AG08395 (cell line): ENCODE results near the gene FBN1.

ENCODE experiments used
- DNase-seq: peaks from one replicate; pipeline ENCODE4 v3.0.0; 2012; ENCODE audit warnings: mixed read lengths, low spot score

Gene FBN1

DNA sequence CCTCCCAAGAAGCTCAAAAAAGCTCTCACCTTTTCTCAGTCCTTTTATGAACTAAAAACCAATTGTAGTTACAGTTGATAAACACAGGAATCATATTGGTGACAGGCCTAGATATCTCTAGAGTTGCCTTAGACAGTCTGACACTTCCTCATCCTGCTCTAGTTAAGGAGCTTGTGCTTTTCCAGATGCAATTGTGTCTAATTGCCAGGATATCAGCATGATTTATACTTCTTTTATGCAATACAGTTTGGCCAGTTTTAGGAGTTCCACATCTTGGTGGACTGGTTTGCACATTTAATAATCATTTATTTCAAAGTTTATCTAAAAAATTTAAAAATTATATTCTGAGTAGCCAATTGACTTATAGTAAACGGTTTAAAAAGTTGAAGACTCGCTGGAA, 218.6 kb downstream of the FBN1 start:
- no peak for DNase-seq

DNA sequence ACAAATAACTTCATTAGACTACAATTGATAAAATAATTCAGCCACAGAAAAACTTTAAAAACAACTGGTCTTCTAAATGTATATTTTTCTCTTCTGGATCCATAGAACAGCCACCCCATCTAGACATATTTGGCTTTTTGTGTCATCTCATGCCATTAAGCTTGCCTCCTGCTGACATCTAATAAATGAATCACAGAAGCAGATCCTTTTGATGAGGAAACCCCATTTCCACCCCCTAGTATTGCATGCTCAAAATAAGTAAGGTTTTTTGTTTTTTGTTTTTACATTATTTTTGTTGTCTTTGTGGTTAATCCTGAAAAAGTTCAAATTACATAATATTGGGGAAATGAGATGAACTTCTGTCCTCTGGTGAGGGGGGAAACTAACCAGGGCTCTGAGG, 219.5 kb downstream of the FBN1 start:
- no peak for DNase-seq

DNA sequence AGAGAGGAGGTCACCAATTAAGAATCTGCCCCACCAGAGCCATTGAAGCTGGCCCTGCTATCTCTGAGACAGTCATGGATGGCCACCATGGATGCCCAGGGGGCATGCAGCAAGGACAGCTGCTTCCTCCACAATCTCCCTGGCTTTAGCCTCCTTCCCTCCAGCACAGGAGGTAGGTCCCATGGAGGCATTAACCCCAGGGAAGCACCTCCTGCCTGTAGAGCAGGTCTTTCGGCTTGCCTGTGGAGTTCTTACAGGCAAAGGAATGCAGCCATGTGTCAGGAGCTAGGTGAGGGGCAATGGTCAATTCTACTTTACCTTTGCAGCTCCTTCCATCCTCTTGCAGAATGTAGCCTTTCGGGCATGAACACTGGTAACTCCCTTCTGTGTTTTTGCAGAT, 220.5 kb downstream of the FBN1 start:
- DNase-seq: no peak

DNA sequence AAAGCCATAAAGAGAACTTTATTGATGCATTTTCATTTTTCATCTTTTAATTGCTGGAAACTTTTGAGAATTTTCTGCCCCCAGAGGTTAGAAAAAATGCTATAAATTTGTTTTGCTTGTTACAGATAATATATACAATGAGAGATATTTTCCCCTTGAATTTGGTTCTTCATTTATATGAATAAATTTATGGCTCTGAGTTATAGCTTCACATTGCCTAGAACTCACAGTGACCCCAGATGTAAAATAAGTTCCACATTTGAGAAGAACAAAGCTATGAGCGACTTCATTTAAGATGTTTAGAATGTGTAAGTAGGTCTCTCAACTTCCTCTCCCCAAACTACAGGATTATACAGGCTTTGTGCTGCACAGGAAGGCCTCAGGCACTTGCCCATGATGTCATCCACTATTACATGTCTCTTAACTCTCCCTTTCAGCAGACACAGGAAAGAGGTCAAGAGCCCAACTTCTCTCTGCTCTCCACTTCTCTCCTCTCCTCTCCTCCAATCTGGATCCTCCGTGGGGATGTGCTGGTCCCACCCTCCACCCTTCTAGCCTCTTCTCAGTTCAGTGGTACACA, 221.5 kb downstream of the FBN1 start:
- DNase-seq: no peak

DNA sequence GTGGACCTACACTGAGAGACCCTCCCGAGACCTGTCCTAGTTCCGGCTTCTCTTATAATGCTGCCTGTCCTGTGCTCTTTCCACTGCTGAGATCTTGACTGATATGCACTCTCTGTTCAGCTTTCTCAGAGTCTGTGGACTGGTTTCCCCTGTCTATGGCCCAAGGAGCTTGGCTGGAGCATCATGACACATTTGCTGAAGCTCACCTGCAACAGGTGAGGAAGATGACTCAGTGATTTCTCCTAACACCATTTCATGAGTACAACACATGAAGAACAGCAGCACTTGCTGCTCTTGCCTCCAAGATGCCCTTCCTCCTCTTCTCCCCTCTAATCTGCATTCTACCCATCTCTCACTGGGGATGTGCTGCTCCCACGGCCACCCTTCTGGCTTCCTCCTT, 222.2 kb downstream of the FBN1 start:
- no peak for DNase-seq

DNA sequence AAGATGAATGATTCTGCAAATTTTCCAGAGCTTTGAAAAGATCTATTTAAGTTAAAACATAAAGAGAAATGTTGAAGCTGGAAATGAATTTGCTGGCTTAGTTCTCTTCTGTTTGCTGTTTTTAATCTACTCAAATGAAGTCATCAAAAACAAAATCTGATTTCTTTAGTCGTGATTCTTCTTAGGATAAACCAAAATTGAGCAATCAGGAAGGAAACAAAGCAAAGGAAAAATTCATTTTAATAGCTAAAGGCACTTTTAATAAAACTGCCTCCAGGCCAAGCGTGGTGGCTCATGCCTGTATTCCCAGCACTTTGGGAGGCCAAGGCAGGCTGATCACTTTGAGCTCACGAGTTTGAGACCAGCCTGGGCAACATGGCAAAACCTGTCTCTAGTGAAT, 223.1 kb downstream of the FBN1 start:
- DNase-seq: no peak

DNA sequence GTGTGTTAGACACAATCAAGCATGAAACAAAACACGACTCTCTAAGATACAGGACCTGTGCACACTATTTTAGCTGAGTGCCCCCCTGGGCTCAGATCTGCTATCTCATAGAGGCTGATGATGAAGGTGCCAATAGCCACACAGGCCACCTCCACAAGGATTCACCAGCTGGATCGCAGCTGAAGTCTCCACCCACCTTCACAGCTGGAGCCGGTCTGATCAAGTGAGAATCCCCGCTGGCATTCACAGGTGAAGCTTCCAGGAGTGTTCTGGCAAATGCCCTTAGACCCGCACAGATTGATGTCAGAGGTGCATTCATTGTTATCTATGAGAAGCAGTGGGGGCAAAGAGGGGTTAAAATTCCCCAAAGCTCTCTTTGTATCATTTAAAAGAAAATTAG, 224.1 kb downstream of the FBN1 start:
- no peak for DNase-seq

DNA sequence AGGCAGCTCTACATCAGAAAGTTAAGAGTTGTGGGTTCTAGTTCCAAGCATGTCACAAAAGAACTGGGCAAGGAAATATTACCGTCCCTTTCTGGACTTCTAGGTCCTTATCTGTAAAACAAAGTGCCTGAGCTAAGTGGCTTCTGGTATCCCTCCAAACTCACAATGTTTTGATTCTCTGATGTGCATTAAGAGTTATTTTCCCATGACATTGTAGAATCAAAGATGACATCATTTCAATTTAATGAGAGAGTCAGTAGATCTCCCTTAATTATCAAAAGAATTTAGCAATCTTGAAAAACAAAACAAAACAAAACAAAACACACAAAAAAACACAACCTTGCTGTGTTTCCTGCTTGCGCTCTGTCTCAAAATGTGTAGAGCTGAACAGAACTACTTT, 225.6 kb downstream of the FBN1 start:
- no peak for DNase-seq

DNA sequence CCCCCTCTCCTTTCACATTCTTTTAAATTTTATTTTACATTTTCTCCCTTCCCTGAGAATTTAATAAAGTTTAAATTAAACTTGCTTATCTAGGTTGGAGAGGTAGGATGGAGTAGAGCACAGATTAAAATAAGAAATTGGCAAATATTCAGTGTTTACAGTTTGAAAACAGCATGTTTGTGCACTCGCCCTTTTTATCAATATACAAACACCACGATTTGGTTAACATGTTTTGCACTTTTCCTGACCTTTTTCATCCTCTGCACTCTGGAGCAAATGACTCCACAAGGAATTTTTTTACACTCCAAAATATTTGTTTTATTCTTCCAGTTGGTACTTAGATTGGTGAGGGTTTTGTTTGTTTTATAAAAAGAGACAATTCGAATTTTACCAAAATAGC, 227.2 kb downstream of the FBN1 start:
- DNase-seq: no peak

DNA sequence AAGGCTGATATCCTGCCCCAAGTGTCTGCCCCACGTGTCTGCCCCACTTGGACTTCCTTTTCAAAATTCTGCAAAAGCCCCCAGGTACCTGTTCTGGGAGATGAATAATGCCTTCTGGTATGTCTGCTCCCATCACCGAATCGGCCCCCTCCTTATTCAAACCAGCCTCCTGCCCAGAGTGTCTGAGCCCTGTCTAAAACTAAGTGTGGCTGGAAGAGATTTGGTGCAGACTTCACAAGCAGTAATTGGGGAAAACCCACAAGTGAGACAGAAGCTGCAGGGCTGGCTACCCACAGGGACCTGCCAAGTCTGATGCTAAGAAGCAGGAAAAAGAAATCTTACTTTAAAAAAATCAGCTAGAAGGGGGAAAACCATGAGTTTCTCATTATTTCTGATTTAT, 229.2 kb downstream of the FBN1 start:
- no peak for DNase-seq

DNA sequence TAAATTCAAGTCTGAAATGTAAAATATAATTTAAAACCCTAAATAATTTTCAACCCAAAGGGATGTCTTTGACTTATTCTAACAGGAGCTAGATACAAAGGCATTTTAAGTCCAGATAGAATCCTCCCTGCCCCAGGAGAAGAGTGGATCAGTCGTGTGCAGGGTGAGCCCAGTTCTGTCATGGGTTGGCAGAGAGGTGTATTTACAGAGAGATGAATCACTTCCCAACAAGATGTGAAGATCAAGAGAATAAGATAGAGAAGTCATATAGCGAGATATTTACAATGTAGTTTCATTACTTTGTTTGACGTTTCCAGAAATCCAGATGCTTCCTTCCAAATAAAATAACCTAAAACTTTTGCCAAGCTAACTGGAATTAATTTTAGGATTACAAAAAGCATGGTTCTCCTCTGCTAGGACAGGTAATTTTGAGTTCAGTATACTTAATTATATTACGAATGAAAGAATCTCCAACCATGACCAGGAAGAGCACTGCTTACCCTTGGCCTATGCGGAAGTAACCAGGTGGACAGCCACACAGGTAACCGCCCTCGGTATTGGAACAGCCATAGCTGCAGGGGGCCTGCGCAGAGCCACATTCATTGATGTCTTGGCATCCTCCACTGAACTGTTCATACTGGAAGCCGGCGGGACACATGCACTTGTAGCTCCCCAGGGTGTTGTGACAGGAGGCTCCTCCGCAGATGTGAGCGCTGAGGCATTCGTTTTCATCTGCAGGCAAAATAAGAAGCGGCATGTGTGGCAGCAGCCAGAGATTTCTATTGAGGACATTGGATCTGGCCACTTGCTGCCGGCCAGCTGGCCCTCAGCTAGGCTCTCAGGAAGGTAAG, 230.2 kb downstream of the FBN1 start:
- no peak for DNase-seq

DNA sequence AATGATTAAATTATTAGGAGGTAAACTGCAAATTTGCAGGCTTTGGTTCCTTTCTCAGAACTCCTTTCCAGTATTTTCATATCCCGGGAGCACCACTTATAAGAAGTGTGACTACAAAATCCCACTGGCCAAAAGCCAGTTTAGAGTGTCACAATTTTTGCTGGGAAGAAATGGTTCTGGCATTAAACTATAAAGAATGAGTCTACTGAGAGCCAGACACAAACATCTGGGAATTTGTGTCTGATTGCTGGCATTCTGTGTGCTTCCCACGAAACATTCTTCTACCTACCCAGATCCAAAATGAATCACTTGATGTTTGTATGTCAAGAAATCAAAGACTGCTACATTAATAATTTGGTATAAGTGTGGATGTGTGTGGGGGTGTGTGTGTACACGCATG, 231.5 kb downstream of the FBN1 start:
- DNase-seq: peak; percentile 75

DNA sequence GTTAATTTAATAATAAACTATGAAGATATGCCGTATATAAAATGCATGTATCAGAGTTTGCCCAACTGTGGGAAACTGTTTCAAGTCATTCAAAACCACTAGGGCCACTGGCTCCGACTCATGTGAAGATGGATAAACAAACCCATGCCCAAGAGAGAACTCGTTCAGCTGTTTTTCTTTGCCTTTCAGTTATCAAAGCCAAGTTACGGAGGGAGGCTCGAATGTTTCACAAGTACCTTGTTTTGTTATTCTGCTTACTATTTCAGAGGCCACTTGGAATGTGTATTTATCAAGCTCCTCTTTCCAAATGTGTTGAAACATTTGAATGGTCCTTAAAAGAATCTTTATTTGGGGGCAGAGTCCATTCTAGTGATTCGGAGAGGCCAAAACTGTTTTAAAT, 232.2 kb downstream of the FBN1 start:
- DNase-seq: no peak

DNA sequence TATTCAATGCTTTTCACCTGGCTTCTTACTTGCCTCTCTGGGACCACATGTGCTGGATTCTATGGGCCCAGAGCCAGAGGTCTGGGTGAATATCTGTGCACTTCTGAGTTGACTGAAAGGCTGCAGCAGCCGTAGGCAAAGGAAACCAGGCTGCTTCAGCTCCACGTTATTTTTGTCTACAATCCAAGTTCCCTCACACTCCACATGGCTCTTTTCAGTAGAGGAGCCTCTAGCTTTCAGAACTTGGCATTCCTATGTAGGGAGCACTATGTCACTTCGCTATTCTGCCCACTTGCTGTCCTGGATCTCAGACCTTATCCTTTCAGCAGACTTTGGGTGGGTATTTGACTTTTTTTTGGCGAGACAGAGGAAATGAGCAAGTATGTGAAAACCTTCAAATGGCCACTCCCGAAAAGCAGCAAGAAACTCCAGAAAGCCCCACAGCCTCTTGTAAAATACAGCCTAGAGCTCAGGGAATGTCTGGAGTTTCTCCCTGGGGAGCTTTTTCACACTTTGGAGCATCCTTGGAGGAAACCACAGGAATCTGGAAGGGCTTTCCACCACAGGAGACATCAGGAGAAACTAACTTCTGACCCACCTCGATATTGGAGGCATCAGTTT, 233.4 kb downstream of the FBN1 start:
- peak; percentile 68 for DNase-seq

DNA sequence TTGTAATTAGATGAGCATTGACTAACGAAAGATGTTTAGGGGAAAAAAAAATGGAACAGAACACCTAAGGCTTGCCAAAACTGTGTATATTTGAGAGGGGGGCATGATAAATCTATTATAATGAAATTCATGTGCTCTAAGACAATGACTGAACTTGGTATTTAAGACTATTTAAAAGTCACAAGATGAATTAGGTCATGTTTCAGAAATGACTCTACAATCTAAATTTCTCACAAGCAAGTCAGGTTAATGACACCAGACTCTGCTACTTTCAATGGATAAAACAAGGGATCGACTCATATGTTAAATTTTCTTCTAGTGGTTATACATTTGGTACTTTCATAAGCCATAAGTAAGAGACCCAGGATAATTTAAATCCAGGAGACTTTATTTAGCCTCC, 235.9 kb downstream of the FBN1 start:
- DNase-seq: no peak

DNA sequence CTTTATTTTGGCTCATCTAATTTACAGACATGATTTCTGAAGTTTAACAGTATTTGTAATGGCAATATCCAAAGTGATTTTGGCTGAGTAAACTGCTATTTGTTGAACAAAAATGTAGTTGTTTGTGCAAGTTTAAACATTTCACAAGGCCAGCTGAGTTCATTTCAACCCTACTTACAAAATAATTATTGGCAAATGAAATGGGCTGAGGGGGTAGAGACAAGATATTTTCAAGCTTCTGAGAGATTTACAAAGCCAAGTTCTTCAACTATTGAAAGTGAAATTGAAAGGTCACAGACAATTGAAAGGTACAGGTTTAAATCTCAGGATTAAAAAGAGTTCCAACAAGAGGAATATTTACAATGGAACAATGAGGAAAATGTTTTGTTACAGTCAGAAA, 237.2 kb downstream of the FBN1 start:
- no peak for DNase-seq

DNA sequence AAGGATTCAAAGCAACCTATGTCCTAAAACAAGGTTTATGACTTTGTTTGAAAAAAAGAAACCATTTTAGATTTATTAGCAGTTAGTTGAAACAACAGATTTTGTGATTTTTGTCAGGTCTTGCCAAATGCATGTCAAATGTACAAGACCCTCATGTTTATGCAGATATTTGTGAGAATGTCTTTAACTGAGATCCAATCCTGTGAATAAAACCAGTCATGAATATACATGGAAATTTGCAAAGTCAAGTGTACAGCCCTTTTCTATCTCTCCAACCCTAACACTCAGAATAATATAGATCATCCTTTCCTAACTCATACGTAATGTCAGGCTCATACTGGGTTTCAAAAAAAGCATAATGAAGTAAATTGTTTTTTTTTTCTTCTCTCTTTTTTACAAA, 237.9 kb downstream of the FBN1 start:
- DNase-seq: no peak

DNA sequence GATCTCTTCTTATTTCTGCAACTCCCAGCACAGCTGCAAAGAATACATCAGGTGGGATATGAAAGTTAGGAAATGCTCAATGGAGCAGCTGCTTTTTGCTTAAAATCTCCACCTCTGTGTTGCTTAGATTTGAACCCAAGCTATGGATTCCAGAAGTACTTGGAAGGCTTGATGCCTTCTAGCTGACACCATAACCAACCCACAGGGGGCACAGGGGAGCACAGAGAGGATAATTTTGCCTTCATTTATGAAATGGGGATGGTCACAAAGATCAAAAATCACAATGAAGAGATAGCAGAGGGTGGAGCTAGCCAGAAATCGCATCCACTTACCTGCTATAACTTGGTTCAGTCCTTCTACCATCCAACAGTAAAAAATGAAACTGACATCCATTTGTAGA, 238.6 kb downstream of the FBN1 start:
- no peak for DNase-seq

DNA sequence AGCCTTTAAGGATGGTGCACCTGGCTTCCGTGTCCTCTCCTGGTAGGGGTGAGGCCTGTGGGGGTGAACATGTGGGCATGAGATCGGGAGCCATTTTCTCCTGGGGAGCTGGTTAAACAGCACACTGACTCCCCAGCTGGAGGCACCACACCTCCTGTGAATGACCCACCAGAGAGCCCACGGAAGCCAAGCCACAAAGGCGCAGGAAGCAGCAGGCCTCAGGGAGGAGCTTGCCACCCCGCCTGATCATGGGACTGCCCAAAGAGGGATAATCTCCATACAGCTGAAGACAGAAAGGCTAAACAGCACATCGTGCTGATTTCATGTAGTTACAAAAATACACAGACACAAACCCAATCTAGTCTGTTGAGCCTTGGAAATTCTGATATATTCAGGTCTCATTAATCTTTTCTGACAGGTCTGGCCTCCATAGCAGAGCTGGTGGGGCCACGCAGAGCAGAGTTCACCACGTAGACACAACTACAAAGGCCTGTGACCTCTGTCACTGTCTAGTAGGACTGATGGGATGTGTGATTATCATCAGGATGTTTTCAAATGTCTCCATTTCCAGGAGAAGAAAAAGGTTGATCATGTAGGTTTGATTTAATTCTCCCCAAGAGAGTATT, 239.1 kb downstream of the FBN1 start:
- DNase-seq: no peak

DNA sequence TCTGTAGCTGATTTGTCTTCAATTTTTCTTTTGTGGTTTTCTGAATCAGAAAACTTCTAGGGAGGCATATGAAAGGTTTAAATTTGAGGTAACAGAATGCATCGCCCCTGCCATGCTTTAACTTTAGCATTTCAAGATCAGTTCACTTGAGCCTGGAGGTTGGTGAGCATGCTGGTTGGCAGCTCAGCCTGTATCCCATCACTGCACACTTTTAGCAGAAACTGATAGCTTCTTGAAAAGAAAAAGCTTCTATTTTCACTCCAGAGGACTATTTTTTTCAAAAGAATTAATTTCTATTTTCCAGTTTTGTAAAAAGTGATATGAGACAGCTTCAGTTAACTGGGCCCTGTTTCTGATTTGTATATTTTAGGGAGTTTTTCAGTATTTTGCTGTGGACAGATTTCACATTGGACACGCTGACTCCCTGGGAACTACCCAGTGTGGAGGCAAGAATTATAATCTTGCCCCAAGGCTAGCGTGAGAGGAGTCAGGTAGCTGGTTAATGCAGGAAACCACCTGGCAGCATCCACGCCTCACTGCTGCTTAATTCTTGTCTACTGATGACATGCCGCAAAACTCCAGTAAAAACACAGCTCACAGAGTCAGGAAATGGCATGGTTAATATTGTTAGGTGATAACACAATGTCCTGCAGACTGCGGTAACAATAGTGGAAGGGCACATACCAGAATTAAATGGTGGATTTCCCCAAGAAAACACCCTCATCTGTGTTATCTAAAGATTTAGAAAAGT, 242.9 kb downstream of the FBN1 start:
- no peak for DNase-seq

DNA sequence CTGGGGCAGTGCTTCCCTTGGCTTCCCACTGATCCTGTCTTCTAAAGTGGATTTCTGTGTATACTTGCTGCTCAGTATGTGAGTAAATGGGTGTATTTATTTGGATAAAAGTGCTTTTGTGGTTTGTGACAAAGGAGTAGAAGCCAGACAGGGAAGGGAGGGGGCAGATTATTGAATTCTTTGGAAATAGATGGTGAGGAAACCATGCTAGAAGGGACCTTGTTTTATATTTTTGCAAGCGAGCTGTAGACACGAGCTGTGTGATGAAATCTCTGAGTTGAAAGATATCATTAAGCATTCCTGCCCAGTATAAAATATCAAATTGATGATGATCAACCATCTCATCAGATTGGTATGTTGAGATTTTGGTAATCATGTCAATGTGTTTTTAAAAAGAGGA, 245.4 kb downstream of the FBN1 start:
- no peak for DNase-seq

DNA sequence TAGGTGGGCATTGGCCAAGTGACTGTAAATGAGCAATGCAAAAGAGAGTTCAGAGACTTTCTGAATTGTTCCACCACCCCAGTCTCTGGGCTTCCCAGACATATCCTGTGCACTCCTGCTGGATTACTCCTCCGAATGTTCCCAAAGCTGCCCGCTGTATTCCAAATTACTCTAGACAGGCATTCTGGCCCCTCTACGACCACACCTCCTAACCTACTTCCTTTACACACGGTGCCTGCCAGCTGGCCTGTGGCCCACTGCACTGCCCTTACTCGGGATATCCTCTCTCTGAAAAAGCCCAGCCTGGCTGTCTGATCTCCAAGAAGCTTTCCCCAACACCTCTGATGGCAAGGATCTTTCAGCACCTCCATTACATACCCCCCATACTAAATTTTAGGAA, 247.7 kb downstream of the FBN1 start:
- DNase-seq: no peak
